Measurements from ENCODE around the gene DMD.

Gene DMD

GRCh38 chrX:31708116-31708515 lies 1503.2 kb downstream of the DMD start:
- H3K4me1 ChIP-seq (ENCODE audit: insufficient read depth, low read length), result no peaks in the 10 kb centered on the region
- ATAC-seq (ENCODE audit: insufficient read depth, low read depth) (no peak), DNase-seq (no peak)
- TF ChIP-seq EZH2 (IDR thresholded peaks at IDR 0.05; ENCODE audit: borderline replicate concordance, low read depth, low read length, severe bottlenecking), result no peak
- TF ChIP-seq, protein P1, sequence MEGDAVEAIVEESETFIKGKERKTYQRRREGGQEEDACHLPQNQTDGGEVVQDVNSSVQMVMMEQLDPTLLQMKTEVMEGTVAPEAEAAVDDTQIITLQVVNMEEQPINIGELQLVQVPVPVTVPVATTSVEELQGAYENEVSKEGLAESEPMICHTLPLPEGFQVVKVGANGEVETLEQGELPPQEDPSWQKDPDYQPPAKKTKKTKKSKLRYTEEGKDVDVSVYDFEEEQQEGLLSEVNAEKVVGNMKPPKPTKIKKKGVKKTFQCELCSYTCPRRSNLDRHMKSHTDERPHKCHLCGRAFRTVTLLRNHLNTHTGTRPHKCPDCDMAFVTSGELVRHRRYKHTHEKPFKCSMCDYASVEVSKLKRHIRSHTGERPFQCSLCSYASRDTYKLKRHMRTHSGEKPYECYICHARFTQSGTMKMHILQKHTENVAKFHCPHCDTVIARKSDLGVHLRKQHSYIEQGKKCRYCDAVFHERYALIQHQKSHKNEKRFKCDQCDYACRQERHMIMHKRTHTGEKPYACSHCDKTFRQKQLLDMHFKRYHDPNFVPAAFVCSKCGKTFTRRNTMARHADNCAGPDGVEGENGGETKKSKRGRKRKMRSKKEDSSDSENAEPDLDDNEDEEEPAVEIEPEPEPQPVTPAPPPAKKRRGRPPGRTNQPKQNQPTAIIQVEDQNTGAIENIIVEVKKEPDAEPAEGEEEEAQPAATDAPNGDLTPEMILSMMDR (IDR thresholded peaks at IDR 0.05; ENCODE audit: borderline replicate concordance, extremely low read depth, low read length, poor library complexity, severe bottlenecking), result no peak
- no peaks in the 10 kb centered on the region for H3K9me3 ChIP-seq (ENCODE audit: insufficient read depth, low read length, severe bottlenecking)
- no peaks in the 10 kb centered on the region for H4K20me1 ChIP-seq (ENCODE audit: insufficient read depth, low read length)
- H3K9ac ChIP-seq (ENCODE audit: low read depth, low read length), result no peak overlapping the region
- no peaks in the 10 kb centered on the region for H3K79me2 ChIP-seq (ENCODE audit: insufficient read depth, low read length)
- H2AFZ ChIP-seq (ENCODE audit: low read depth, low read length), result no peak overlapping the region
- no peak overlapping the region for H3K4me3 ChIP-seq (ENCODE audit: low read depth in 1 of 2, low read length in 2 of 2)
- H3K4me2 ChIP-seq (ENCODE audit: insufficient read depth, low read length), result no peak overlapping the region
- H3K27ac ChIP-seq (ENCODE audit: low read length), result no peak overlapping the region
- no peaks in the 10 kb centered on the region for H3K36me3 ChIP-seq (ENCODE audit: insufficient read depth, low read length)
- no peaks in the 10 kb centered on the region for H3K27me3 ChIP-seq (ENCODE audit: insufficient read depth, low read length, poor library complexity)

DNA sequence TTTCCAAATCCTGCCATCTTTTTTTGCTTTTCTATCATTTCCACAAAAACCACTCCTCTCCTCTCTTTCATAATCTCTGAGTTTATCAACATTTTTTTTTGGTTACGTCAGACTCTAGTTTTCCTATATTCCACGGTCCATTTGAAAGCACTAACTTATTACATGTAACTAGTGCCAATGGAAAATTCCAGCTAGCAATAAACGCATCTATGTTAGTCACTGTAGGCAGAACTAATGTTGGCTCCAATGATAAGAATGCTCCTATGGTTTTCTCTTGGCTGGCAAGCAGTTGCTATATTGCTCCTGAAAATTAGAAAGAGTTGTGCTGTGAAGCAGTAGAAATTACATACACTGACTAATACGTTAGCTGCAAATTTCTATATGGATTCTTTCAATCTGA lies 1504.9 kb downstream of the DMD start:
- no peak overlapping the region for H2AFZ ChIP-seq (ENCODE audit: low read depth, low read length)
- no peaks in the 10 kb centered on the region for H3K27me3 ChIP-seq (ENCODE audit: insufficient read depth, low read length, poor library complexity)
- no peak overlapping the region for H3K4me3 ChIP-seq (ENCODE audit: low read depth in 1 of 2, low read length in 2 of 2)
- TF ChIP-seq EZH2 (IDR thresholded peaks at IDR 0.05; ENCODE audit: borderline replicate concordance, low read depth, low read length, severe bottlenecking), result no peak
- ATAC-seq (ENCODE audit: insufficient read depth, low read depth), result no peak
- H3K4me1 ChIP-seq (ENCODE audit: insufficient read depth, low read length), result no peaks in the 10 kb centered on the region
- H3K79me2 ChIP-seq (ENCODE audit: insufficient read depth, low read length), result no peaks in the 10 kb centered on the region
- H4K20me1 ChIP-seq (ENCODE audit: insufficient read depth, low read length), result no peaks in the 10 kb centered on the region
- H3K27ac ChIP-seq (ENCODE audit: low read length), result no peak overlapping the region
- H3K4me2 ChIP-seq (ENCODE audit: insufficient read depth, low read length), result no peak overlapping the region
- no peak for DNase-seq
- H3K36me3 ChIP-seq (ENCODE audit: insufficient read depth, low read length), result no peaks in the 10 kb centered on the region
- H3K9ac ChIP-seq (ENCODE audit: low read depth, low read length), result no peak overlapping the region
- no peaks in the 10 kb centered on the region for H3K9me3 ChIP-seq (ENCODE audit: insufficient read depth, low read length, severe bottlenecking)

DNA sequence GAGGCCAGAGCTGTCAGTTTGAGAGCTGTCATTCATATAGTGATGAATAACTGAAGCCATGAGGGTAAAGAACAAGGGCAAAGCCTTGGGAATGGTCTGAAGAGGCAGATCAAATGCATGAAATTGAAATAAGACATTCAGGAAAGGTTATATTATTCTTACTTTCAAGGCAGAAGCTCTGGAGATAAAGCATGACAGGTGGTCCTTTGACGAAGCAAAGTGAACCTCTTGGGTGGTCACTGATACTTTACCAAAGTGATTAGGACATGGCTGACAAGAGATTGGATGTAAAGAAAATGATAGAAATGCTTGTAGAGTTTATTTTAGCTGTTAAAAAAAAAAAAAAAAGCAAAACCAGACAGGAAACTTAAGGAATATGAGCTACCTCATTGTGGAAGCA lies 1505.5 kb downstream of the DMD start:
- Histone ChIP-seq H3K79me2 (ENCODE audit: insufficient read depth, low read length) (no peaks in the 10 kb centered on the region), H3K4me3 (ENCODE audit: low read depth in 1 of 2, low read length in 2 of 2) (no peak overlapping the region), H3K27ac (ENCODE audit: low read length) (no peak overlapping the region), H3K9ac (ENCODE audit: low read depth, low read length) (no peak overlapping the region), H3K27me3 (ENCODE audit: insufficient read depth, low read length, poor library complexity) (no peaks in the 10 kb centered on the region), H3K9me3 (ENCODE audit: insufficient read depth, low read length, severe bottlenecking) (no peaks in the 10 kb centered on the region), H3K4me2 (ENCODE audit: insufficient read depth, low read length) (no peak overlapping the region), H3K4me1 (ENCODE audit: insufficient read depth, low read length) (no peaks in the 10 kb centered on the region), H3K36me3 (ENCODE audit: insufficient read depth, low read length) (no peaks in the 10 kb centered on the region), H2AFZ (ENCODE audit: low read depth, low read length) (no peak overlapping the region), H4K20me1 (ENCODE audit: insufficient read depth, low read length) (no peaks in the 10 kb centered on the region)
- ATAC-seq (ENCODE audit: insufficient read depth, low read depth), result no peak
- TF ChIP-seq, protein P1 (IDR thresholded peaks at IDR 0.05; ENCODE audit: borderline replicate concordance, extremely low read depth, low read length, poor library complexity, severe bottlenecking), result no peak
- TF ChIP-seq EZH2 (IDR thresholded peaks at IDR 0.05; ENCODE audit: borderline replicate concordance, low read depth, low read length, severe bottlenecking), result no peak
- DNase-seq, result no peak

DNA sequence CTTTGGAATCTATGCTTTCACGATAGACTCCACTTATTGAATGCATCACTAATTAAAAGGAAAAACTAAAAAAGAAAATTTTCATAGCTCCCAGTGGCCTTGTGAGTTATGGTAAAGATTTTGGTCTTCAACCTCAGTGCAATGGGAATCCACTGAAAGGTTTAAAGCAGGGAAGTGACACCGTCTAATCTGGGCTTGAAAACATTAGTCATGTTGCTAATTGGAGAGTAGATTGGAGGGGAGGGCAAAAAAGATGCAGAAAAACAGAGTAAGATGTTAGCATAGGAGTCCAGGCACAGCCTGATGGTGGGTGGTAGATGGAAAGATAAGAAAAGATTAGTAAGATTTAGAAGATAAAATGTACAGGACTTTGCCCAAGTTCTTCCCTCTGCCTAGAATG lies 1506.4 kb downstream of the DMD start:
- Histone ChIP-seq H4K20me1 (ENCODE audit: insufficient read depth, low read length) (no peaks in the 10 kb centered on the region), H3K4me2 (ENCODE audit: insufficient read depth, low read length) (no peak overlapping the region), H3K4me3 (ENCODE audit: low read depth in 1 of 2, low read length in 2 of 2) (no peak overlapping the region), H3K79me2 (ENCODE audit: insufficient read depth, low read length) (no peaks in the 10 kb centered on the region), H3K9me3 (ENCODE audit: insufficient read depth, low read length, severe bottlenecking) (no peaks in the 10 kb centered on the region), H3K9ac (ENCODE audit: low read depth, low read length) (no peak overlapping the region), H3K36me3 (ENCODE audit: insufficient read depth, low read length) (no peaks in the 10 kb centered on the region), H2AFZ (ENCODE audit: low read depth, low read length) (no peak overlapping the region), H3K27ac (ENCODE audit: low read length) (no peak overlapping the region), H3K4me1 (ENCODE audit: insufficient read depth, low read length) (no peaks in the 10 kb centered on the region), H3K27me3 (ENCODE audit: insufficient read depth, low read length, poor library complexity) (no peaks in the 10 kb centered on the region)
- ATAC-seq (ENCODE audit: insufficient read depth, low read depth) (no peak), DNase-seq (no peak)
- TF ChIP-seq EZH2 (IDR thresholded peaks at IDR 0.05; ENCODE audit: borderline replicate concordance, low read depth, low read length, severe bottlenecking), result no peak
- TF ChIP-seq, protein P1 (IDR thresholded peaks at IDR 0.05; ENCODE audit: borderline replicate concordance, extremely low read depth, low read length, poor library complexity, severe bottlenecking), result no peak

All from DND-41 (cell line).